Renal cortical epithelial cell (primary cell): Measurements from ENCODE around the gene PIK3AP1. TPM values are rescaled to one million over a fixed set of nuclear protein-coding genes. Genes with fewer than 3 reads are reported as not detected.
A peak's percentile ranks its signal among the peaks of the same experiment; 100 is the strongest.
"Not testable (repeated sequence)": the region's sequence is repeated elsewhere in the genome, so short reads cannot be mapped to it uniquely, and the experiment has no call there.

Experiments used
- DNase-seq: peaks from one replicate; pipeline ENCODE4 v3.0.0-alpha.2; 2011; ENCODE audit warnings: low read depth
- total RNA-seq: library from RNA; depleted of rRNA; stranded (reverse); fragments of >200 nt; gene quantifications from 2 replicates; pipeline ENCODE4 v1.2.3, GENCODE V29; 2014

PIK3AP1 gene
- total RNA-seq = 5.4 and 14.9 TPM in 2 replicates

- DNase-seq = no peak
Measured at GRCh38 chr10:96720422-96721206, at the start of gene PIK3AP1. PIK3AP1 (minus strand) TSS chr10:96720514; CDS start chr10:96720394, 120 bp downstream.

DNA sequence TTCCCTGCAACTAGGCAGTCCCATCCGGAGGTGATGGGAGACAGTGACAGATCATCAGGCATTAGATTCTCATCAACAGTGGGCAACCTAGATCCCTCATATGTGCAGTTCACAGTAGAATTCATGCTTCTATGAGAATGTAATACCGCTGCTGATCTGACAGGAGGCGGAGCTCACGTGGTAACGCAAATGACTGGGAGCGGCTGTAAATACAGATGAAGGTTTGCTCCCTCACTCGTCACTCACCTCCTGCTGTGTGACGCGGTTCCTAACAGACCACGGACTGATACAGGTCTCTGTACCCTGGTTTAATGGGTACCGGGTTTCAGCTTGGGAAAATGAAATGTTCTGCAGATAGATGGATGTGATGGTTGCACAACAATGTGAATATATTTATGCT, 47.8 kb upstream of the PIK3AP1 start:
- no peak for DNase-seq

GRCh38 chr10:96767611-96768010, 47.3 kb upstream of the PIK3AP1 start:
- DNase-seq = peak; percentile 11

- peak; percentile 28 for DNase-seq
Measured at GRCh38 chr10:96765406-96766240, 45.3 kb upstream of the PIK3AP1 start.

GRCh38 chr10:96764425-96765060, 44.2 kb upstream of the PIK3AP1 start:
- no peak for DNase-seq

DNA sequence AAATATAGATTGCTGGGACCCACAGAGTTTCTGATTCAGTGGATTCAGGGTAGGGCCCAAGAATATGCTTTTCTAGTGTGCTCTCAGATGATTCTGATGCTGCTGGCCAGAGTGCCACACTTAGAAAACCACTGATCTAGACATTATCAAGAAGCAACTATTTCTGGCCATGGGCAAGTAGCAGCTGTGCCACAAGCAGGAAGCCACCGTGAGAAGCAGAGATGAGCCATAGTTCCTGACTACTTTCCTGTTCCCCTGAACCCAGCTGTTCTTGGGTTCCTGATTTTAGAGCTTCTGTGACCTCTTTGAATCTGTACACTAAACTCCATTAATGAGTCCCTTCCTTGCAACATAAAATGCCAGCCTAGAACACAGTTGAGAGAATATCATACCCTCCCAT, 38.1 kb upstream of the PIK3AP1 start:
- no peak for DNase-seq

DNA sequence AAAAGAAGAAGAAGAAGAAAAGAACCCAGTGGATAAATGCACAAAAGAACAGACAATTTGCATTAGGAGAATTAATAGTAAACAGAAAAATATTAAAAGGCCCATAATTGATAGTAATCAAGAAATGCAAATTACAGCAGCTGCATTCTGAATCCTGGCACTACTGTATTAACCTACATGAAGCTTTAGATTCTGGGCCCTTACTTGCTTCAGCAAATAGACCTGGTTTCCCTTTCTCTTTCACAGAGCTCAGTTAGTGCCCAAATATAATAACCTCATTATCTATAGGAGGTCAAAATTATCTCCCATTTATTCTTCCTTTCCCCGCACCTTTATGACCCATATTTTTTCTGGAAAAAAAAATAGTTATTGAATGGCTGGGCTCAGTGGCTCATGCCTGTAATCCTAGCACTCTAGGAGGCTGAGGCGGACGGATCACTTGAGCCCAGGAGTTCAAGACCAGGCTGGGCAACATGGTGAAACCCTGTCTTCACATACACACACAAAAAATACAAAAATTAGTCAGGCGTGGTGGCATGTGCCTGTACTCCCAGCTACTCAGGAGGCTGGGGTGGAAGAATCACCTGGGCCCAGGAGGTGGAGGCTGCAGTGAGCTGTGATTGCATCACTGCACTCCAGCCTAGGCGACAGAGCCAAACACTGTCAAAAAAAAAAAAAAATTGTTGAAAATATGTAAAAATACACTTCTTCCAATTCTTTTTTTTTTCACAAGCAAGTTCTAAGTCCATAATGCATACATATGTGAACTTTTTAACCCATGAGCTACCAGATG, 36.0 kb upstream of the PIK3AP1 start:
- DNase-seq = no peak

GRCh38 chr10:96753956-96754355, 33.6 kb upstream of the PIK3AP1 start:
- DNase-seq = no peak

GRCh38 chr10:96752375-96752774, 32.1 kb upstream of the PIK3AP1 start:
- no peak for DNase-seq

- not testable (repeated sequence) for DNase-seq
Measured at GRCh38 chr10:96750316-96750715, 30.0 kb upstream of the PIK3AP1 start.

DNA sequence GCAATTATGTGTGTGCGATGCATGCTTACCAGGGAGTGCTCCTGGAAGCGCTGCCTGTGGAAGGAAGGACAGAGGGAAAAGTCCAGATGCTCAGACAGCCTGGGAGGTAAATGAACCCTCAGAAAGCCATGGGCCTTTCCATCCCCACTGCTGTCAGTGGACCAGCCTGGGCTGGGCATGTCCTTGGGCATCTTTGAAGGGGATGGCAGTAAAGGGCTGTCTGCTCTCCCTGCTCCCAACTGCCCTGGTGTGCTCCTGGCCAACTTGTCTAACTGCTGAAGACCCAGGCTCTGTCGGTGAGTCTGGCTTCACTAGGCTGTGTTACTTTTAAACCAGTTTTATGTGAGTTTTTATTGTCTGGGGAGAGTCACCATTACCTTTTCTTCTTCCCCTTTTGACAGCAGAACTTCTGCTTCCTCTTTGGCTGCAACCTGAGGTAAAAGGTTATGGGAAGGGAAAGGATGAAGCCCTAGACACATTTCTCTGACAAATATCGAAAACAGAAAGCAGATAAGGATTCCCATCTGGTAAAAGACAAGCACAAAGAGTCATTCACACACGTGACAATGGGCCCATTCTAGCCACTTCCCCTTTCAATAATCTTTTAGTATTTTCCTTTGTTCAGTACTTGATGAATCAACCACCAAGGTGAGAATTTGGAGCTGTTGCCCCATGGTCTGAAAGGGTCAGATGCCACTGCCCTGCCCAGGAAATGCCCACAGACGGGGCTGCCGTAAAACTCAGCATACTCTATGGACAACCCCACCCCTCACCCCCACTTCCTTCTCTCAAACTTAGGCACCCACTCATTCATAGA, 27.6 kb upstream of the PIK3AP1 start:
- DNase-seq = no peak

DNA sequence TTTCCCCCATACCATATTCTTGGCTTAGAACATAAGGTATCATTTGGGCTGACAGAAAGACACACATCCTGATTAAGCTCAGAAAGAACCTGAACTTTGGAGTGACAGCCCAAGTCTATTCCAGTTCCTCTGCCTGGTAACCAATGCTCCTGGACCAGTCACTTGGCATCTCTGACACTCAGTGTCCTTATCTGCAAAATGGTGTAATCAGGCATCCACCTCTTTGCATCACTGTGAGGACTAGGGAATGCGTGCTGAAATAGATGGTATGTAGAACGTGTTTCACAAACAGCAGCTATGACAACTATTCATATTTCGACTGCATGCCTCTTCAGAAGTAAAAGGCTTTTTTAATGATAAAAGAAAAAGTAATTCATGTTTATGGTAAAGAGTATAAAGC, 26.2 kb upstream of the PIK3AP1 start:
- no peak for DNase-seq

DNA sequence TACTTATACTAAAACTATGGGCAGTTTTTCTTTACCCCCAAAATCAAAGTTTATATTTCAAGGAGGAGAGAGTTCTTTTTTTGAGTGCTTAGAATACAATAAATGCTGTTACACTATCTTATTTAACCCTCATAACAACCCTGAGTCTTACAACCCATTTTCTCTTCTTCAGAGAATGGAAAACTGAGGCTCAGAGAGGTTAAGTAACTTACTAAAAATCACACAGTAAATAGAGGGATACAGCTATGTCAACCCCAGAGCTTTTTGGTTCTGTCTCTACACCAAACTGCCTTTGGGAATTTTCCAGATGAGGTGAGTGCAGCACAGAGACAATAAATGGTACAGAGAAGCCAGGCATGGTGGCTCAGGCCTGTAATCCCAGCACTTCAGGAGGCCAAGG, 25.6 kb upstream of the PIK3AP1 start:
- no peak for DNase-seq

DNA sequence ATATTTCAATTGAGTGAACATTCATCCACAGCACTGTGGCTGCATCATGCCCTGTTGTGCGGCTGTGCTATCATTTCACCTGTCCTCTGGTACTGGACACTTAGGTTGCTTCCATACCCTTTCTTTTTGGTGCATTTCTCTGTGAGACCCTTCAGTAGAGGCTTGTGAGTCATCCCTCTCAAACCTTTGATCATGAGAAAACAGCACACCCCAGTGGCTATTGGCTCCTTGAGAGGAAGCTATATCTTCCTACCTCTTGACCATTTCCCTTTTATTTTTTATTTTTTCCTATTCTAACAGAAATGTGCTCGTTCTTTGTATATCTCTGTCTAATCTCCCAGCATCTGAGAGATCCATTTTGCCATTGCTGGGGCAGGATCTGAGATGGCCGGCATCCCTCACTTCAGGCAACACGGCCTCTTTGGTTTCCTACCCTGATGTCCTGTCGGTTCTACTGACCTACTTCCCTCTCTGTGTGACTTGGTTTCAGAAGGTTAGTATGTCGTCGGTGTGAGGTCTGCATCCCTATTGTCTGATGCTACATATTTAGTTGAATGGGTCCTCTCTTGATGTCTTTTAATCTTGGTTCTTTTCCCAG, 23.8 kb upstream of the PIK3AP1 start:
- DNase-seq = peak; percentile 41

DNA sequence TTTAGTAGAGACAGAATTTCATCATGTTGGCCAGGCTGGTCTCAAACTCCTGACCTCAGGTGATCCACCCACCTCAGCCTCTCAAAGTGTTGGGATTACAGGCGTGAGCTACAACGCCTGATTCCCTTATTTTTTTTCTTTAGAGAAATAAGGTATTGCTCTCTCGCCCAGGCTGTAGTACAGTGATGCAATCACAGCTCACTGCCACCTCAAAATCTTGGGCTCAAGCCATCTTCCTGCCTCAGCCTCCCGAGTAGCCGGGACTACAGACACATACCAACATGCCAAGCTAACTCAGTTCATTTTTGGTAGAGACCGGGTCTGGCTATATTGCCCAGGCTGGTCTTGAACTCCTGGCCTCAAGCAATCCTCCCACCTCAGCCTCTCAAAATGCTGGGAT, 21.2 kb upstream of the PIK3AP1 start:
- DNase-seq = not testable (repeated sequence)

GRCh38 chr10:96740579-96741281, 20.4 kb upstream of the PIK3AP1 start:
- peak; percentile 22 for DNase-seq

DNA sequence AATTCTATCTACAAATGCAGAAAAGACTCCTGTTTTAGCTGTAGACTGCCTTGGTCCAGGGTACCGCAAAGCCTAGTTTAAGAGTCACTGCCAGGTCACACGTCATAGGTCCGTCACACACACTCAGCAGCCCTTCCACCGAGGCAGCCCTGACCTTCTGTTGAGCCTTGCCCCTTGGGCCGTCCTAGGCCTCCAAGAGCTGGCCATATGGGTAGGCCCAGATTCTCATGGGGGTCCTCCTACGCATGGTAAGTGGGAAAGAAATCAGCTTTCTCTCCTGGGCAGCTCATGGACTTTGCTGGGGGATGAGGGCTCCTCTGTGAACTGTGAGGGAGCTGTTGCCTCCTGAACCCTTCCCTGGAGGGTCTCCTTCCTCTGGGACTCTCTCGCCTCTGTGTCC, 19.8 kb upstream of the PIK3AP1 start:
- DNase-seq = no peak

DNA sequence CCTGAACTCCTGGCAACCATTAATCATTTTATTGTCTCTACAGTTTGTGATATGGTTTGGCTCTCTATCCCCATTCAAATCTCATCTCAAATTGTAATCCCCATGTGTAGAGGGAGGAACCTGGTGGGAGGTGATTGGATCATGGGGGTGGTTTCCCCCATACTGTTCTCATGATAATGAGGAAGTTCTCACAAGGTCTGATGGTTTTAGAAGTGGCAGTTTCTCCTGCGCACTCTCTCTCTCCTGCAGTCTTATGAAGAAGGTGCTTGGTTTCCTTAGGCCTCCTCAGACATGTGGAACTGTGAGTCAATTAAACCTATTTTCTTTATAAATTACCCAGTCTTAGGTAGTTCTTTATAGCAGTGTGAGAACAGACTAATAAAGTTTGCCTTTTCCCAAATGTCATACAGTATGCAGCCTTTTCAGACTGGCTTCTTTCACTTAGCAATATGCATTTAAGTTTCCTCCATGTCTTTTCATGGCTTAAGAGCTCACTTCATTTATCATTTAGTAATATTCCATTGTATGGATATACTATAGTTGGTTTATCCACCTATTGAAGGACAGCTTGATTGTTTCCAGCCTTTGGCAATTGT, 17.1 kb upstream of the PIK3AP1 start:
- not testable (repeated sequence) for DNase-seq

- no peak for DNase-seq
Measured at GRCh38 chr10:96724621-96725020, 4.3 kb upstream of the PIK3AP1 start.
